BJ (cell line): ENCODE data around the gene ALPG. TPM values are rescaled to one million over a fixed set of nuclear protein-coding genes. Genes with fewer than 3 reads are reported as not detected.

ENCODE experiments used
- CTCF ChIA-PET: fragments of 350-600 bp; formaldehyde crosslinking; extraction: SDS; loops from one replicate; lab custom pipeline; 2021; ENCODE audit warnings: antibody characterized with exemption, inconsistent platforms; lab: Yijun Ruan, JAX
- POLR2A ChIA-PET: fragments of 300-600 bp; sonication (Branson Sonifier 250); formaldehyde crosslinking; extraction: SDS; loops from one replicate; lab custom pipeline; 2021; ENCODE audit warnings: antibody characterized with exemption; lab: Charles Lee
- DNase-seq: peaks from one replicate; pipeline ENCODE4 v3.0.0-alpha.2; 2011; ENCODE audit warnings: low read depth
- H3K27me3 ChIP-seq: 2 replicates; pipeline ENCODE4 v1.6.0; 2011; ENCODE audit warnings: low read length; ENCODE audit not compliant: control insufficient read depth, insufficient read depth
- H3K36me3 ChIP-seq: 2 replicates; pipeline ENCODE4 v1.5.1; 2011; ENCODE audit warnings: low read length; ENCODE audit not compliant: control insufficient read depth, insufficient read depth
- H3K4me3 ChIP-seq: 2 replicates; pipeline ENCODE4 v1.5.1; 2011; ENCODE audit warnings: low read depth, mild to moderate bottlenecking, control low read depth, low read length
- CTCF ChIP-seq: IDR thresholded peaks from 2 replicates; pipeline ENCODE4 v1.5.1; 2011; ENCODE audit warnings: low read depth, mild to moderate bottlenecking, control low read depth, inconsistent platforms, low read length, moderate library complexity; ENCODE audit not compliant: insufficient read depth
- polyA plus RNA-seq: library from polyadenylated mRNA; depleted of rRNA; stranded (reverse); fragments of >200 nt; gene quantifications from 2 replicates; pipeline ENCODE4 v1.2.3, GENCODE V29; 2011

The ALPG gene
- polyA plus RNA-seq, 1 experiment: not detected

GRCh38 chr2:232418466-232419244 lies 12.0 kb downstream of the ALPG start:
- ChIA-PET POLR2A (no interaction called here), CTCF (interaction anchor here (0.7 to 2.7 kb wide), 2 partner anchors 21 to 90 kb away, joined by 4 to 6 read pairs; no protein-coding TSS in a partner anchor)
- Histone ChIP-seq H3K36me3 (no peaks in the 10 kb centered on the region), H3K4me3 (peak overlapping the region; percentile 22; the same call in 1 of the 2 replicates), H3K27me3 (peaks cover 48% of the 10 kb centered on the region)
- no peak for DNase-seq
- no peak for TF ChIP-seq CTCF

GRCh38 chr2:232419245-232420072 lies 12.8 kb downstream of the ALPG start:
- ChIA-PET CTCF (interaction anchor here (0.7 to 2.7 kb wide), 3 partner anchors 20 to 103 kb away, joined by 3 to 6 read pairs (median 4); no protein-coding TSS in a partner anchor), POLR2A (no interaction called here)
- TF ChIP-seq CTCF: no peak
- Histone ChIP-seq H3K4me3 (no peak overlapping the region), H3K36me3 (no peaks in the 10 kb centered on the region), H3K27me3 (peaks cover 52% of the 10 kb centered on the region)
- DNase-seq: no peak

GRCh38 chr2:232420073-232420454 lies 13.4 kb downstream of the ALPG start:
- ChIA-PET POLR2A (no interaction called here), CTCF (interaction anchor here (1.0 kb wide), 1 partner anchor 102 kb away, joined by 3 read pairs; no protein-coding TSS in a partner anchor)
- Histone ChIP-seq H3K27me3 (peaks cover 54% of the 10 kb centered on the region), H3K4me3 (no peak overlapping the region), H3K36me3 (no peaks in the 10 kb centered on the region)
- no peak for DNase-seq
- no peak for TF ChIP-seq CTCF

GRCh38 chr2:232420463-232421188 lies 14.0 kb downstream of the ALPG start:
- TF ChIP-seq CTCF: no peak
- ChIA-PET CTCF (interaction anchor here (1.0 kb wide), 1 partner anchor 102 kb away, joined by 3 read pairs; no protein-coding TSS in a partner anchor), POLR2A (no interaction called here)
- Histone ChIP-seq H3K27me3 (peaks cover 54% of the 10 kb centered on the region), H3K4me3 (no peak overlapping the region), H3K36me3 (no peaks in the 10 kb centered on the region)
- no peak for DNase-seq
